Effector memory CD4-positive, alpha-beta T cell (primary cell): ENCODE data around the gene SEC61B.
A peak's percentile ranks its signal among the peaks of the same experiment; 100 is the strongest.

Experiments used
- DNase-seq, 3 donors: peaks; one replicate each; pipeline ENCODE4 v3.0.0-alpha.2; 2020
- H3K27ac ChIP-seq: 2 replicates; pipeline ENCODE4 v1.7.0; 2013; ENCODE audit warnings: mild to moderate bottlenecking, low read length, moderate library complexity; ENCODE audit not compliant: insufficient read depth, poor library complexity, severe bottlenecking
- H3K27me3 ChIP-seq: replicated peaks from 2 replicates; pipeline ENCODE4 v1.7.0; 2013; ENCODE audit warnings: mild to moderate bottlenecking, low read length; ENCODE audit not compliant: insufficient read depth, control insufficient read depth, poor library complexity, severe bottlenecking
- H3K36me3 ChIP-seq: 2 replicates; pipeline ENCODE4 v1.7.0; 2013; ENCODE audit warnings: mild to moderate bottlenecking, low read length, moderate library complexity; ENCODE audit not compliant: control insufficient read depth, insufficient read depth
- H3K4me1 ChIP-seq: 2 replicates; pipeline ENCODE4 v1.7.0; 2013; ENCODE audit warnings: low read length, mild to moderate bottlenecking; ENCODE audit not compliant: control insufficient read depth, insufficient read depth, poor library complexity, severe bottlenecking
- H3K4me3 ChIP-seq: 2 replicates; pipeline ENCODE4 v1.7.0; 2013; ENCODE audit warnings: low read length, low read depth, mild to moderate bottlenecking; ENCODE audit not compliant: insufficient read depth, poor library complexity, severe bottlenecking
- H3K9me3 ChIP-seq: 2 replicates; pipeline ENCODE4 v1.7.0; 2013; ENCODE audit warnings: mild to moderate bottlenecking, low read length, moderate library complexity; ENCODE audit not compliant: control insufficient read depth

Gene SEC61B

GRCh38 chr9:99213197-99213596 is 8.9 kb upstream of the SEC61B start:
- no peak overlapping the region for H3K4me3 ChIP-seq
- H3K27ac ChIP-seq = no peak overlapping the region
- H3K4me1 ChIP-seq = no peaks in the 10 kb centered on the region
- H3K27me3 ChIP-seq = no peaks in the 10 kb centered on the region
- DNase-seq = no peak
- H3K9me3 ChIP-seq = no peaks in the 10 kb centered on the region
- peaks cover 5% of the 10 kb centered on the region for H3K36me3 ChIP-seq

DNA sequence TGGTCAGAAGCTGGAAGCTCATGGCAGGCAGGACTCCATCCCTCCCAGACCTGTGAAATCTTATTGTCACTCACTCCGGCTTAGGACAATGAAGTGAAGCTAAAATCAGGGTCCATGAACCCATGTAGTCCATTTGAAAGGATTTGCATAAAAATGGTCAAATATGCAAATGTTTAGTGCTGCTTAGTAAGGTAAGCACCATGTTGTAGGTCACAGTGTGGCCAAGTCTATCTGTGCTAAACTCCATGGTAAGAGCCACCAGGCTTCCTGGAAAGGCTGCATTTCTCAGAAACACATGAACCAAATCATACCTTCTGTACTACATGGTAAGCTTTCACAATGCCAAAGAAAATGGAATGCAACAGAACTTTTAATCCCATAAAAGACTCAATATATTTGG is 6.0 kb upstream of the SEC61B start:
- Histone ChIP-seq H3K27me3 (no peaks in the 10 kb centered on the region), H3K9me3 (no peaks in the 10 kb centered on the region), H3K4me3 (no peak overlapping the region), H3K27ac (no peak overlapping the region), H3K4me1 (peaks cover 10% of the 10 kb centered on the region), H3K36me3 (peaks cover 8% of the 10 kb centered on the region)
- DNase-seq = no peak

GRCh38 chr9:99220011-99220410 is 2.1 kb upstream of the SEC61B start:
- H3K9me3 ChIP-seq = no peaks in the 10 kb centered on the region
- peaks cover 12% of the 10 kb centered on the region for H3K36me3 ChIP-seq
- H3K27ac ChIP-seq = no peak overlapping the region
- DNase-seq = no peak
- no peak overlapping the region for H3K4me3 ChIP-seq
- peaks cover 19% of the 10 kb centered on the region for H3K4me1 ChIP-seq
- no peaks in the 10 kb centered on the region for H3K27me3 ChIP-seq

DNA sequence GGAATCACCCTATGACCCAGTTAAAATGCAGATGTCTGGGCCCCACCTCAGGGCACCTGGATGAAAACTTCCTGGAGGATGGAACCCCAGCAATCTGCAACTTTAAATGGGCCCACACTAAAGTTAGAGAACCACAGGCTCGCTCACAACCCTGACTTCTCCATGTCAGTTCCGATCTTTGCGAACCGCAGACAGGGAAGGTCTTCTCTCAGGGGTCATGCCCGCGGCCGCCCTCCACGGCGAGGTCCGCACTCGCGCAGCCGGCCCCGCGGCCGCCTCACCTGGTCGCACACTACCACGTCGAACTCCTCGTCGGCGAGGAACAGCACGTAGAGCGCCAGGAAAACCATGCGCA is 839 bp upstream of the SEC61B start:
- Histone ChIP-seq H3K27ac (peak overlapping the region; percentile 94), H3K36me3 (peaks cover 21% of the 10 kb centered on the region), H3K27me3 (no peaks in the 10 kb centered on the region), H3K4me3 (peak overlapping the region; percentile 95), H3K9me3 (no peaks in the 10 kb centered on the region), H3K4me1 (peaks cover 19% of the 10 kb centered on the region)
- DNase-seq = peak in 2 of 3 donors; percentile 4 to 11

DNA sequence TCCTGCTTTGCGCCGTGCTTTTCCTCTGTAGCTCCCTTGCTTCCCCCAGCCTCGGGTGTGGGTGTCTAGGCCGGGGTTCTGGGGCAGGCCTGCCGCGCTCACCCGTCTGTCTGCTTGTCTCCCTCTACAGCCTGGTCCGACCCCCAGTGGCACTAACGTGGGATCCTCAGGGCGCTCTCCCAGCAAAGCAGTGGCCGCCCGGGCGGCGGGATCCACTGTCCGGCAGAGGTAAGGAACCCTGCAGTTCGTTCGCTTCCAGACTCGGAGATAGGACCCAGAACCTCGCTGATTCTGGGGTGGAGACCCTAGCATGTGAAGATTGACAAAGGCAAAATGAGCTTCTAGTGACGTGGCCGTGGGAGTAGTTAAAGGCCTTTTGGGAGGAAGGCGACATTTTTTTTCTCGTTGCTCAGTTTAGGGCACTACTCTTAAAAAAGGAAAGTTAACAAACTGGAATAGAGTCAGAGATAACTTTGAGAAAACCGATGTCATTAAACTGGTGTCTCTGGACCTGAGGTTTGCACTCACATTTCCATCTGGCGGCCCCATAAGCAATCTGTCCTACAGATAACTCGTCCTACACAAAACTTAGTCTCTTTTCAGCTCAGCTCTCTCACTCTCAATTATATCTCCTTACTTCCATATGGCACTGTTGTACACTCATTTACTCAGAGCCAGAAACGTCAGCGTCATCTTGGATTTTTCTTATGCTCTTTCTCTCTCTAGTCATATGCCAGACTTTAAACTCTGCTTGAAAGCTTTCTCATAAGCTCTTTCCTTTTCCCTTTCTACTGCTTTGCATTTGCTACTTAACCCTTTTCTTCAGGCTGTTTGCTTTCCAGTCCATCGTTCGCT is 561 bp downstream of the SEC61B start:
- Histone ChIP-seq H3K36me3 (peaks cover 23% of the 10 kb centered on the region), H3K4me3 (peak overlapping the region; percentile 95), H3K4me1 (peaks cover 19% of the 10 kb centered on the region), H3K27ac (peak overlapping the region; percentile 94), H3K27me3 (no peaks in the 10 kb centered on the region), H3K9me3 (no peaks in the 10 kb centered on the region)
- DNase-seq = no peak

GRCh38 chr9:99224445-99224844 is 2.4 kb downstream of the SEC61B start:
- peaks cover 30% of the 10 kb centered on the region for H3K36me3 ChIP-seq
- no peaks in the 10 kb centered on the region for H3K9me3 ChIP-seq
- H3K4me3 ChIP-seq = no peak overlapping the region
- no peaks in the 10 kb centered on the region for H3K27me3 ChIP-seq
- no peak overlapping the region for H3K27ac ChIP-seq
- no peak for DNase-seq
- H3K4me1 ChIP-seq = peaks cover 19% of the 10 kb centered on the region

DNA sequence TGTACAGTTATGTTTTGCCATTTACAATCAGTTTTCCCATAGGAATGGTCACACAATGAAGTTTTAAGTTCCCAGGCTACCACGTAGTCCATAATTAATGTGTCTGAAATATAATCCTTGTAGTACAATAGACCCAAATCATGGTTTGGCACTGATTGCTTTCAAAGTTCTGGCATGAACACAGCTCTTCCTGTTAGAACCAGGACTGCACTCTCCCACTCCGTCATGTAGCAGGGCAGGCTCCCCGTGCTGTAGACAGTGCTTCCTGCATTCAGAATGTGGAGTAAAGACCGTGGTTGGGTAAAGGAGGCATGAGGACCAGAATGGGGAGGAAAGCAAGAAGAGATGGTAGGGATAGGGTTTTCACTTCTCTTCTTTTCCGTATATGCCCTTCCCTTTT is 4.0 kb downstream of the SEC61B start:
- H3K4me1 ChIP-seq = peaks cover 9% of the 10 kb centered on the region
- no peak overlapping the region for H3K27ac ChIP-seq
- no peaks in the 10 kb centered on the region for H3K9me3 ChIP-seq
- no peak for DNase-seq
- no peak overlapping the region for H3K4me3 ChIP-seq
- peaks cover 40% of the 10 kb centered on the region for H3K36me3 ChIP-seq
- no peaks in the 10 kb centered on the region for H3K27me3 ChIP-seq

DNA sequence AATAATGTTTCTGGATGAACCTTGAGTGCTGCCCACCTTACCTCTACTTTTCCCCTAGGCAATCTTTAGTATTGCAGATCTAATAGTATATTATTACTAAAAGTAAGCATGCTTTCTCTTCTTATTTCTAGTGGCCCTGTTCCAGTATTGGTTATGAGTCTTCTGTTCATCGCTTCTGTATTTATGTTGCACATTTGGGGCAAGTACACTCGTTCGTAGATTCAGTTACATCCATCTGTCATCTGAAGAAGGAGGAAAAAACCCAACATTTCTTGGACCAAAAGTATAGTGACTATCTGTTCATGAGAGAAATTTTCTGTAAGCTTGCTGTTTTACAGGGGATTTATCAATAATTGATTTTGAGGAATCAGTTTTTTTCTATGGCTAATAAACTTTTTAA is 8.1 kb downstream of the SEC61B start:
- Histone ChIP-seq H3K4me3 (no peak overlapping the region), H3K9me3 (no peaks in the 10 kb centered on the region), H3K4me1 (no peaks in the 10 kb centered on the region), H3K27me3 (no peaks in the 10 kb centered on the region), H3K36me3 (peaks cover 51% of the 10 kb centered on the region), H3K27ac (no peak overlapping the region)
- DNase-seq = no peak

DNA sequence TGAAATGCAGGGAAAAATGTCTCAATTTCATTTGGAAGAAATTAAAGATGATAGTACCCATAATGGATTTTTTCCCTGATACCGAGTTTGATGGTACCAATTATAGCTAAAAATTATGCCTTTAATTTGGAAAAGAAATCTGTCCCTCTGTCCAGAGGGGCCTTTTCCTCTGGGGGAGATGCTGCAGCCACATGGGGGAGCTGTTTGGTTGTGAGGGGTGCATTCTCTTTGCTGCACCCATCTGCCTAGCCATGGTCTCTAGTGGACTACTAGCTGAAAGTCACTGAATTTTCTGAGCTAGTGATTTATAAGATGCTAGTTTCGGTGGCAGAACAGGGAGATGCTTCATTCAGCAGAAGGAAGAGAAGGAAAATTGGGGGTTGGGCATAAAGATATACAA is 9.6 kb downstream of the SEC61B start:
- Histone ChIP-seq H3K4me1 (no peaks in the 10 kb centered on the region), H3K4me3 (no peak overlapping the region), H3K27ac (no peak overlapping the region), H3K36me3 (peaks cover 44% of the 10 kb centered on the region), H3K9me3 (no peaks in the 10 kb centered on the region), H3K27me3 (no peaks in the 10 kb centered on the region)
- DNase-seq = no peak

DNA sequence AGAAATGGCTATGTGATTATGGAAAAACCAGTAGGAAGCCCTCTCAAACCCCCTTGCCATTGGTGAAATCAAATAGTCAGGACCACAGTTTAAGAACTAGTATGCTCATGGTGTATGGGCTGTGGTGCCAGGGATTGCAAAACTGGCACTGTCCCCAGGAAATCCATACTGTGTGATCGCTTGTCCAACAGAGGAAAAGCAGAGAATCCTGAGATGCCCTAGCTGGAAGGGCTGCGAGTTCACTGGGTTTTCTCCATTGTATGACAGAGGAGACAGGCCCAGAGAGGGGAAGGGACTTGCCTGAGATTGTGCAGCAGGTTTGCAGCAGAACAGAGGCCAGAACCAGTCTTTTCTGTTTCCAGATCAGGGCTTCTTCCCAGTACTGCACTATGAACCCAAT is 12.5 kb downstream of the SEC61B start:
- H3K4me1 ChIP-seq = no peaks in the 10 kb centered on the region
- no peaks in the 10 kb centered on the region for H3K9me3 ChIP-seq
- H3K36me3 ChIP-seq = peaks cover 32% of the 10 kb centered on the region
- H3K27ac ChIP-seq = no peak overlapping the region
- DNase-seq = no peak
- no peaks in the 10 kb centered on the region for H3K27me3 ChIP-seq
- no peak overlapping the region for H3K4me3 ChIP-seq
